Mammary epithelial cell (primary cell): ENCODE data around the gene PKD2.

Experiments
- EZH2 ChIP-seq: IDR thresholded peaks from 2 replicates; pipeline ENCODE4 v1.6.1; 2012; ENCODE audit warnings: low read length, inconsistent platforms, borderline replicate concordance
- TF ChIP-seq, protein P1 (sequence below), 2 donors: IDR thresholded peaks in 1 of 2; conservative IDR thresholded peaks in 1 of 2; 2 replicates each; pipeline ENCODE4 v1.5.1; 2011 to 2012; ENCODE audit warnings: inconsistent platforms in 2 of 2, low read length in 2 of 2, mild to moderate bottlenecking in 2 of 2, control low read depth in 1 of 2, low read depth in 1 of 2; ENCODE audit not compliant: insufficient read depth in 1 of 2; ENCODE audit errors: extremely low read depth in 1 of 2

DNA sequence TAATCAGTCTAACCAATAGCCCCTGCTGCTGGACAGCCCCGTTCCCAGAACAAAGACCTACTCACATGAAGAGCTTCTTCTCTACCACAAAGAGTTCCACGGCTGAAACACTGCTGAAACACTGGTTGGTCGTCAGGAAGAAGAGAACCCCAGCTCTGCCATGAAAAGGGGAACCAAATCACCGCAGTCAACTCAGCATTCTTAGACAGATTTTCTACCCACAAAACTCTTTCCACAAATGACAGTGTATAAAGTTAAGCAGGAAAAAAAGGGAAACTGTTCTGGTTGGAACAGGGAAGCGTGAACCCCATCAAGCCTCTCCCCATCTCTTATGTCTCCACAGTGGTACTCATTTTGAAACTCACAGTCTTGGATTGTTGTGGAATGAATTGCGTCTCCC is 93.7 kb downstream of the PKD2 start:
- no peak for TF ChIP-seq EZH2
- TF ChIP-seq, protein P1, sequence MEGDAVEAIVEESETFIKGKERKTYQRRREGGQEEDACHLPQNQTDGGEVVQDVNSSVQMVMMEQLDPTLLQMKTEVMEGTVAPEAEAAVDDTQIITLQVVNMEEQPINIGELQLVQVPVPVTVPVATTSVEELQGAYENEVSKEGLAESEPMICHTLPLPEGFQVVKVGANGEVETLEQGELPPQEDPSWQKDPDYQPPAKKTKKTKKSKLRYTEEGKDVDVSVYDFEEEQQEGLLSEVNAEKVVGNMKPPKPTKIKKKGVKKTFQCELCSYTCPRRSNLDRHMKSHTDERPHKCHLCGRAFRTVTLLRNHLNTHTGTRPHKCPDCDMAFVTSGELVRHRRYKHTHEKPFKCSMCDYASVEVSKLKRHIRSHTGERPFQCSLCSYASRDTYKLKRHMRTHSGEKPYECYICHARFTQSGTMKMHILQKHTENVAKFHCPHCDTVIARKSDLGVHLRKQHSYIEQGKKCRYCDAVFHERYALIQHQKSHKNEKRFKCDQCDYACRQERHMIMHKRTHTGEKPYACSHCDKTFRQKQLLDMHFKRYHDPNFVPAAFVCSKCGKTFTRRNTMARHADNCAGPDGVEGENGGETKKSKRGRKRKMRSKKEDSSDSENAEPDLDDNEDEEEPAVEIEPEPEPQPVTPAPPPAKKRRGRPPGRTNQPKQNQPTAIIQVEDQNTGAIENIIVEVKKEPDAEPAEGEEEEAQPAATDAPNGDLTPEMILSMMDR (conservative IDR thresholded peaks at IDR 0.05 in 1 of 2, IDR thresholded peaks at IDR 0.05 in 1 of 2; ENCODE audit: extremely low read depth in 1 of 2, insufficient read depth in 1 of 2, low read depth in 1 of 2, low read length in 2 of 2) = no peak
